Stimulated activated naive CD4-positive, alpha-beta T cell treated with Interleukin-2 at 50 U/mL for 16 hours (primary cell): ENCODE measurements around the gene SPATA13.
A peak's percentile ranks its signal among the peaks of the same experiment; 100 is the strongest.

Source experiments
- DNase-seq: peaks from one replicate; lab custom pipeline; 2025; lab: John Stamatoyannopoulos, UW

SPATA13 gene

GRCh38 chr13:24141333-24141910 lies 19.1 kb upstream of the SPATA13 start:
- no peak for DNase-seq

- DNase-seq: no peak
These were observed 18.1 kb upstream of the SPATA13 start for GRCh38 chr13:24142453-24142852.

GRCh38 chr13:24142886-24143285 lies 17.6 kb upstream of the SPATA13 start:
- no peak for DNase-seq

DNA sequence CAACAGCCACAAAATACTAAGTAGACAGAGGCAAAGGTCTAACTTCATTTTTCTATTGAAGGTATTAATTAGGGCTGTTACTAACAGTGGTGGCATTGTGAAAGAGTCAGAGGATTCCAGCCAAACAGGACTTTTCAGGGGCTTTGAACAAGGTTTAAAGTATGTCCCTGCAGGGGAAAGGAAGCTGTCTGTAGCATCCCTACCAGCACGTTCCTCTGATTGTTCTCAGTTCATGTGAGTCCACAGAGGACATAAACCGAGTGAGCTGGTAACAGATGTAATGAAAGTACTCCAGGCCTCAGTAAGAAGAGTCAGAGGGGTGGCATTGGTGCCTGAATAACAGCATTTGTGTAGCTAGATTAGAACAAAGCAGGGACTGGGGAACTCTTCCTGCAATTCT lies 15.3 kb upstream of the SPATA13 start:
- DNase-seq: no peak

GRCh38 chr13:24145674-24146073 lies 14.8 kb upstream of the SPATA13 start:
- DNase-seq: no peak

DNA sequence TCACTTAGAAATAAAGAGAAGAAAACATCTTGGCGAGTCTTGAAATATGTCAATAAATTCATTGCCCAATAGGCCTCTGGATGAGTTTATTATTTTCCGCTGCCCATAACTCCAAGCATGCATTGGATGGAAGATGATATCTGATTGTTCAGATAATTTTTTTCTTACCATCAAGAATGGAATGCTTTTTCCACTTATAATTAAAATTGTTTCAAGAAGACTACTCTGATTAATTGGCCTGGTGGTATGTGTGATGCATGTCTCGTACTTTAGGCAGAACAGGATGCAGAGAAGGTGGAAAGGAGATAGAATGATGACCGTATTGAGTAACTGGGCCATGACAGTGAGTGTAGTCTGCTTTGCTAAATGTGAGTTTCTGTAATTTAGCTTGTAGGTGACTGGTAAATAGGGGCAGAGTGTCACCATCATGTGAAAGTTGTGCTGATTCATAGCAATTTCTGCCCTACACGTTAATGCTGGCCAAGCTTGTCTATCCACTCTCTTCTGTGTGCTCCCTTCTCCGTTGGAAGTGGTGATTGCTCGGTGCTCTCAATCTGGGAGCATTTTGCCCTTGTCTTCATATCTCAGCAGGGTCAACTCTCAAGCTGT lies 13.5 kb upstream of the SPATA13 start:
- DNase-seq: no peak

GRCh38 chr13:24147570-24147963 lies 13.0 kb upstream of the SPATA13 start:
- no peak for DNase-seq

DNA sequence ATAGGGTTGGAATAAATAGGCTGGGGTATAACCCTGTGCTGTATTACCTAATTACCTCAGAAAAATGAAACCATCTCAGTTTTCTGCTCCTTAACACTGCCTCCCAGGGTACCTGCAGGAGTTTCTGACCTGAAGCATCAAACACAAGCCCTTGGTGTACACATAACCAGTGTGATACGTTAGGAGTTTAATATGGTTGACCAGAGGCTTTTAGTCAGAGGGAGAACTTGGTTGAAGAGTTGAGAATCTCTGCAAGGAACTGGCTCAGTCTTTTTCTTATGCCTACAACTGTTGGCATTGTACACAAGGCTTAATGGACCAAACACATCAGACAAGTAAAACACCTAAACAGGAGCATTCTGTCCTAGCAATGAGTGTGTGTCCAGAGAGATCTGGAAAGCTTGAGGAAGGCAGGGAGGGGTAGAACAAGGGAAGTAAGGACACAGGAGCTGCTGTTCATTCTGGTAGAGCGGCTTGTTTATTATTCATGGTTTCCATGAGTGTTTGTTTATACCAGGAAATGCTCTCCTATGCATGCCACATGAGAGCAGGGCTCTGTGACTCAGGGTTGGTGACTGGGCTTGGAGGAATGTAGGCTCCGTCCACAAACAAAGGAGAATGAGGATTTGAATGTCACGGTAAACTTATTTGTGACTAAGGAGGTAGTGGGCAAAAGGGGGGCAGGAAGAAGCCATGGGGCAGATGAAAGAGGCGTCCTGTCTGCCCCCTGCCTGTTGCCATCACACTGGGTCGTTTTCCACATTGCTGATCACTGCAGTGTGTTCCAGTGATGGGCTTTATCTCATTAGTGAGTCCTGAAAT lies 11.9 kb upstream of the SPATA13 start:
- no peak for DNase-seq

DNA sequence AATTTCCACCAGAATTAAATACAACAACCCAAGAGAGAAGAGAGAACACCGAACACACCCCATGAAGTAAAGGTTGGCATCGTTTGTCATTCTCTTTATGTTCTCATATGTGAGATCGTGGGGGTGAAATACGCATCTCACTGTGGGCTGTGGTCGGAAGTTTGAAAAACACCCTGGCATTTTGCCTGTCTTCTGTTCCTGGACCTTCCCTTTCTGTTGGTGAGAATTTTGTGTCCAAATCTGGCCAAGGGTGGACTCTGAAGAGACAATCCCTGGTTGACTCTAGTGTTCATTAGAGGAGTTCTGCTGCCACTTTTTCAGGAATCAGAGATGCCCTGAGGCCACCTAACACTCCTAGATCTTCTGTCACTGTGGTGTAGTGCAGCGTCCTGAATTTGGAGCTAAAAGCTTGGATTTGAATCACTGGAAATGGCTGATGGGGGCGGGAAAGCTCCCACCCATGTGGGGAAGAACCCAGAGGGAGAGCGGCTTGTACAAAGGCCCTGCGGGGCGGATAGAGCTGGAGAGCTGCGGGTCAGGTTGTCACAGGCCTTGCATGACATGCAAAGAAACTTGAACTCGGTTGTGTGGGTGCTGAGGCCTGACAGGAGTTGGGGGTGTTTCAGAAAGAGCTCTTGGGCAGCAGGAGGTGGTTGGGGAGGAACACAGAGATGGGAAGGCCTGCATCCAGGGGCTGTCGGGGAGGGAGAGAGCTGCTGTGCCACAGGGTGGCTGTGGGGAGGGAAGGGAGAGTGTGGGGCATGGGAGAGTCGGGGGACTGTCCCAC lies 11.1 kb upstream of the SPATA13 start:
- no peak for DNase-seq

DNA sequence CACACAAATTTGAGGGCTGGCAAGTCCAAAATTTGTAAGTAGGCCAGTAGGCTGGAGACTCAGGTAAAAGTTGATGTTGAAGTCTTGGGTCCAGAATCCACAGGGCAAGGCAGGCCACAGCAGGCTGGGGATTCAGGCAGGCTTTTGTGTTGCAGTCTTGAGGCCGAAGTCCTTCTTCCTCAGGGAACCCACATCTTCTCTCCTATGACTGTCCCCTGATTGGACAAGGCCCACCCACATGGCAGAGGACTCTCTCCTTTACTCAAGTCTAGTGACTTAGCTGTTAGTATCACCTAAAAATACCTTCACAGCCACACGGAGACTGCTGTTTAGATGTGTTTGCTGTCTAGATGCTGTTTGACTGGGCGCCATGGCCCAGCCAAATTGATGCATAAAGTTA lies 9.9 kb upstream of the SPATA13 start:
- no peak for DNase-seq

- DNase-seq: no peak
These were observed 8.7 kb upstream of the SPATA13 start for GRCh38 chr13:24151864-24152263.

DNA sequence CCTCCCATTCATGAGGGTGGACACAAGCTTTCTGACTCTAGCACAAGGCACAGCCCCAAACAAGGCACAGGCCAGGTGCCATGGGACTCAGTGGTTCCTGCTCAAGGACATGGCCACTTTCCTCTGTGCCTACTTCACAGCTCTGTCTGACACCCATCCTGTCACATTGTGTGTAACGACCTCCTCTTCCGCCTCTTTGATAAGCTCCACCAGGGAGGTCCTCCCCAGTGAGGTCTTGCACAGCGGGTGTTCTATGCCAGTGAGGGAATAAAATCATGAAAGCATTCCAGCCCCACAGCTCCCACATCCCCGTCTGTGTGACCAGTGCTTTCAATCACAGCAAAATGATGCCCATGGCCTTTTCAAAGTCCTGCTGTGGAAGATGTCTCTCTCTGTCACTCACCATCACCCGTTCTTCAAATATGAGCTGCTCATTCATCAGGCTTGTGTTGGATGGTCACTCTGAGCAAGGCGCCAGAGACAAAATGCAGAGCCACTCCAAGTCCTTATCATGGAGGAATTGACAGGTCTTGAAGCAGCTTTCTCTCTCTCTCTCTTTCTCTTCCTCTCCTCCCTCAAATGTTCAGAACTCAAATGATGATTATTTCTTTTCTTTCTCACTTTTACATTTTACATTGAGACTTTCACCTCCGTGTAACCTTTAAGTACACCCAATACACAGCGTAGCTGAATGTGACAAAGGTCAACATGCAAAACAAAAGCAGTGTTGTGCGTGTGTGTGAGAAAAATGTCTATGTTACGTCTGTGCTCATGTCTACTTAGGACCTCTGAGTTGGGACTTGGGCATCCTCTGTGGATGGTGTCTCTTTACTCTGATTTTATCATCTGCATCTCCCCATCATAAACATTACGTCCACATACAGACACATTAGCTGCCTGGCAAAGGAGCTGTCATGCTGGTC lies 8.0 kb upstream of the SPATA13 start:
- no peak for DNase-seq

- DNase-seq: no peak
These were observed 7.2 kb upstream of the SPATA13 start for GRCh38 chr13:24153347-24153746.

- DNase-seq: no peak
These were observed 6.4 kb upstream of the SPATA13 start for GRCh38 chr13:24153979-24154701.

- no peak for DNase-seq
These were observed 1.2 kb upstream of the SPATA13 start for GRCh38 chr13:24159357-24159756.

DNA sequence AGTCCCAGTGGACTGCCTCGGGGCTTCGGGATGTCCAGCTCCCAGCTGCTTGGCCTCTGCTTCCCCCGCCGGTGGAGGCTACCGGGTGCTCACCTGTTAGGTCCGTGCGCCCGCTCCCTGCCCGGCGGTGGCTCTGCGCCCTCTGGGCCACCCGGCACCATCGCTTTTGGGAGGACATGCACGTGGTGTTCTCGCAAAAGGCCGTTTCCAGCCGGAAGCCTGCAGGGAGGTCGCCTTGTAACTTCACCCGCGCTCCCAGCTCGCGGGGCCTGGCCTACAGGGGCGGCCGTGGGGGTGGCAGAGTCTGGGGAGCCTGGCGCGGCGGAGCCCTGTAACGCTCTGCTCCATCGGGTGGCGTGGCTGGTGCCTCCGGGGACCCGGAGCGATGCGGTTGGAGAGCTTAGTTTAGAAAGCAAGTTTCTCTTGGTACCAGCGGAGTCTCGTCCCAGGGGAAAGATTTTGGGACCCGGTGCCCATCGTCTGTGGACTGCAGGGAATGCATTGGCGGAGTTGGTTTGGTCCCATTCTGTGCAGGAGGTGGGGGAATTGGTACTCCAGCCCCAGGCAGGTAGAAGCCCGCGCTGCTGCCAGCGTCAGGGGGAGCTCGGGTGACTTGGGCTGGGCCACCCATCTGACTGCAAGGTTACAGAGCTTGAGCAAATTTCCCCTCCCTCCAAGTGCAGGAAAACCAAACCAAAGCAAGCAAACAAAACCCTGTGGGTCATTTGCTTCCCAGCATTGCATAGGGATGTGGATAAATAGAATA lies 673 bp downstream of the SPATA13 start:
- DNase-seq: peak; percentile 34

GRCh38 chr13:24161980-24162525 lies 1.5 kb downstream of the SPATA13 start:
- no peak for DNase-seq

GRCh38 chr13:24162604-24163003 lies 2.1 kb downstream of the SPATA13 start:
- no peak for DNase-seq

DNA sequence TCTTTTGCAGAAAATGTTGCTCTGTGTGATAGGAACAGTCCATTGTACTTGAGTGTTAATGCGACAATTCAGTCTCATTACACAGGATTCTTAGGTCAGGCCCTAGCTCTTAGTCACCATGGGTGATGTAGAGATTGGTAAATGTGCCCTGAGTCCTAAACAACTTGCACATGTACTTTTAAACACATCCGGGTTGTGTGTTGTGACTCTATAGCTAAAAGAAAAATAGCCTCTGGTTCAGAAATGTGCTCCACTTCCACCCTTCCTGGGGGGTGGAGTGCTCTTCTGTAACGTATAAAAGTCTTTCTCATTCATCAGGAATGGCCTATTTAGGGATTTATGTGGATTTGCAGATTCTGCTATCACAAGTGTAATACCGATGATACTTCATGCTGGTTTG lies 5.2 kb downstream of the SPATA13 start:
- DNase-seq: no peak

DNA sequence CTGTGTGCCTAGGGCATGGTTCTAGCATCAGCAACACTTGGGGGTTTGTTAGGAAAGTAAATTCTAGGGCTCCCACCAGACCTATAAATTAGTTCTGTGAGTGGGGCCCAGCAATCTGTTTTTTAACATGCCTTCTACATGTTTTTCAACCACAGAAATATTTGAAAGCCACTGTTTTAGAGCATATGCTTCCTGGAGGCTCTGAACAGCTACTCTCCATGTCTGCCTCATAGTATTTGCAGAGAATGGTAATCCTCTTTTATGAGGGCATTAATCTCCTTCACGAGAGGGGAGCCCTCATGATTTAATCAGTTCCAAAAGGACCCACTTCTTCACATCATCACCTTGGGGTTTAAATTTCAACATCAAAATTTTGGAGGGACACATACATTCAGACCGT lies 6.0 kb downstream of the SPATA13 start:
- no peak for DNase-seq
